ENCODE results near the gene FARS2.

Gene FARS2

GRCh38 chr6:5438922-5439584, 177.7 kb downstream of the FARS2 start:
- Histone ChIP-seq H3K27ac (no peak overlapping the region), H3K36me3 (no peaks in the 10 kb centered on the region), H3K9me3 (no peaks in the 10 kb centered on the region), H3K4me3 (ENCODE audit: low read depth in 1 of 2, low read length in 1 of 2) (no peak overlapping the region), H3K27me3 (no peaks in the 10 kb centered on the region), H3K4me1 (ENCODE audit: control insufficient read depth in 1 of 2, insufficient read depth in 1 of 2, low read depth in 1 of 2, low read length in 1 of 2) (peaks cover 16% of the 10 kb centered on the region in 2 experiments)
- TF ChIP-seq CTCF (IDR thresholded peaks at IDR 0.05): no peak

- Histone ChIP-seq H3K27ac (no peak overlapping the region), H3K4me3 (ENCODE audit: low read depth in 1 of 2, low read length in 1 of 2) (no peak overlapping the region), H3K9me3 (no peaks in the 10 kb centered on the region), H3K27me3 (no peaks in the 10 kb centered on the region), H3K4me1 (ENCODE audit: control insufficient read depth in 1 of 2, insufficient read depth in 1 of 2, low read depth in 1 of 2, low read length in 1 of 2) (peaks cover 16% of the 10 kb centered on the region in 2 experiments), H3K36me3 (no peaks in the 10 kb centered on the region)
- no peak for TF ChIP-seq CTCF (IDR thresholded peaks at IDR 0.05)
Observed at GRCh38 chr6:5439749-5440148, 178.4 kb downstream of the FARS2 start.

- no peak overlapping the region for H3K27ac ChIP-seq
- H3K9me3 ChIP-seq: no peaks in the 10 kb centered on the region
- no peaks in the 10 kb centered on the region for H3K27me3 ChIP-seq
- no peaks in the 10 kb centered on the region for H3K36me3 ChIP-seq
- H3K4me1 ChIP-seq (ENCODE audit: control insufficient read depth in 1 of 2, insufficient read depth in 1 of 2, low read depth in 1 of 2, low read length in 1 of 2): peaks cover 16% of the 10 kb centered on the region in 2 experiments
- TF ChIP-seq CTCF (IDR thresholded peaks at IDR 0.05): no peak
- no peak overlapping the region for H3K4me3 ChIP-seq (ENCODE audit: low read depth in 1 of 2, low read length in 1 of 2)
Observed at GRCh38 chr6:5442319-5442718, 181.0 kb downstream of the FARS2 start.

- TF ChIP-seq CTCF (IDR thresholded peaks at IDR 0.05): no peak
Observed at GRCh38 chr6:5442916-5443315, 181.6 kb downstream of the FARS2 start.

GRCh38 chr6:5443491-5443890, 182.2 kb downstream of the FARS2 start:
- H3K4me3 ChIP-seq (ENCODE audit: low read depth in 1 of 2, low read length in 1 of 2): no peak overlapping the region
- H3K27ac ChIP-seq: no peak overlapping the region
- no peak for TF ChIP-seq CTCF (IDR thresholded peaks at IDR 0.05)

More at GRCh38 chr6:5442916-5443315, 181.6 kb downstream of the FARS2 start:
- Histone ChIP-seq H3K27me3 (no peaks in the 10 kb centered on the region), H3K4me1 (ENCODE audit: control insufficient read depth in 1 of 2, insufficient read depth in 1 of 2, low read depth in 1 of 2, low read length in 1 of 2) (peaks cover 16% of the 10 kb centered on the region in 2 experiments), H3K4me3 (ENCODE audit: low read depth in 1 of 2, low read length in 1 of 2) (no peak overlapping the region), H3K27ac (no peak overlapping the region), H3K9me3 (no peaks in the 10 kb centered on the region), H3K36me3 (no peaks in the 10 kb centered on the region)

More at GRCh38 chr6:5443491-5443890, 182.2 kb downstream of the FARS2 start:
- Histone ChIP-seq H3K36me3 (no peaks in the 10 kb centered on the region), H3K27me3 (no peaks in the 10 kb centered on the region), H3K4me1 (ENCODE audit: control insufficient read depth in 1 of 2, insufficient read depth in 1 of 2, low read depth in 1 of 2, low read length in 1 of 2) (peaks cover 16% of the 10 kb centered on the region in 2 experiments), H3K9me3 (no peaks in the 10 kb centered on the region)

All from neutrophil (primary cell).